ENCODE results near the gene SLC22A3.

DNA sequence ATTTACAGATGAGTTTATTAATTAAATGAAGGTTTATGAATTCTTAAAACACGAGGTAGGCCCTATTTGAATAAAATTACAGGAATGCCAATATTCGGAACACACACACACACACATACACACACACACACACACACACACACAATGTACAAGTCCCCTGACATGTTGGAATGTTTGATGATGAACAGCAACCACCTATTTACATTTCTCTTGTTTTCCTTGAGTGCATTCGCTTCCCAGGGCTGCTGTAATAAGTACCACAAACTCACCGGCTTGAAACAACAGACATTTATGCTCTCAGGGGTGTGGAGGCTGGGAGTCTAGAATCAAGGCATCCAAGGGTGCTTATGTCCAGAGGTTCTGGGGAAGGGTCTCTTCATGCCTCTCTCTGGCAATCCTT lies 90.3 kb downstream of the SLC22A3 start:
- no peak for TF ChIP-seq HDGF (IDR thresholded peaks at IDR 0.05; ENCODE audit: borderline replicate concordance)
- TF ChIP-seq FOXA1 (IDR thresholded peaks at IDR 0.05), result no peak
- TF ChIP-seq SUZ12 (IDR thresholded peaks at IDR 0.05), result no peak
- no peak for TF ChIP-seq FOXM1 (IDR thresholded peaks at IDR 0.05; ENCODE audit: borderline replicate concordance)
- no peak for TF ChIP-seq BHLHE40 (IDR thresholded peaks at IDR 0.05; ENCODE audit: borderline replicate concordance)
- no peak for TF ChIP-seq FOXK2 (IDR thresholded peaks at IDR 0.05)
- TF ChIP-seq L3MBTL2 (conservative IDR thresholded peaks at IDR 0.05), result no peak
- TF ChIP-seq SP1 (IDR thresholded peaks at IDR 0.05), result no peak
- TF ChIP-seq, protein P1, sequence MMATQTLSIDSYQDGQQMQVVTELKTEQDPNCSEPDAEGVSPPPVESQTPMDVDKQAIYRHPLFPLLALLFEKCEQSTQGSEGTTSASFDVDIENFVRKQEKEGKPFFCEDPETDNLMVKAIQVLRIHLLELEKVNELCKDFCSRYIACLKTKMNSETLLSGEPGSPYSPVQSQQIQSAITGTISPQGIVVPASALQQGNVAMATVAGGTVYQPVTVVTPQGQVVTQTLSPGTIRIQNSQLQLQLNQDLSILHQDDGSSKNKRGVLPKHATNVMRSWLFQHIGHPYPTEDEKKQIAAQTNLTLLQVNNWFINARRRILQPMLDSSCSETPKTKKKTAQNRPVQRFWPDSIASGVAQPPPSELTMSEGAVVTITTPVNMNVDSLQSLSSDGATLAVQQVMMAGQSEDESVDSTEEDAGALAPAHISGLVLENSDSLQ (IDR thresholded peaks at IDR 0.05), result no peak
- TF ChIP-seq CTBP1 (IDR thresholded peaks at IDR 0.05; ENCODE audit: borderline replicate concordance), result no peak
- no peak for TF ChIP-seq TARDBP (IDR thresholded peaks at IDR 0.05)
- TF ChIP-seq ARNT (IDR thresholded peaks at IDR 0.05), result no peak
- no peak for TF ChIP-seq LEF1 (IDR thresholded peaks at IDR 0.05; ENCODE audit: borderline replicate concordance)
